Natural killer cell (primary cell): ENCODE data around the gene ELP5. TPM values are rescaled to one million over a fixed set of nuclear protein-coding genes. Genes with fewer than 3 reads are reported as not detected.

ENCODE experiments used
- ATAC-seq, 3 donors: fragments of 150-1000 bp in 2 of 3; fragments of 200-7000 bp in 1 of 3; cut with Tn5 transposase; 1 replicate in 1 of 3; 2 replicates in 2 of 3; pipeline ENCODE4 v1.10.0; 2021; ENCODE audit warnings: mild to moderate bottlenecking in 2 of 3, moderate library complexity in 2 of 3
- DNase-seq, 2 donors: peaks; one replicate each; pipeline versions ENCODE4 v3.0.0 to v3.0.0-alpha.2; 2013 to 2021; ENCODE audit warnings: mixed read lengths in 1 of 2
- H3K27ac ChIP-seq: one replicate; pipeline ENCODE4 v1.5.1; 2013; ENCODE audit warnings: mild to moderate bottlenecking, low read length
- H3K27me3 ChIP-seq: one replicate; pipeline ENCODE4 v1.6.1; 2013; ENCODE audit warnings: low read length; ENCODE audit not compliant: control insufficient read depth, insufficient read depth
- H3K36me3 ChIP-seq: one replicate; pipeline ENCODE4 v1.6.1; 2013; ENCODE audit warnings: low read length; ENCODE audit not compliant: control insufficient read depth, insufficient read depth
- H3K4me1 ChIP-seq: one replicate; pipeline ENCODE4 v1.6.1; 2013; ENCODE audit warnings: low read length; ENCODE audit not compliant: control insufficient read depth, insufficient read depth
- H3K4me3 ChIP-seq: one replicate; pipeline ENCODE4 v1.5.1; 2013; ENCODE audit warnings: low read length
- H3K9me3 ChIP-seq: one replicate; pipeline ENCODE4 v1.6.1; 2013; ENCODE audit warnings: low read length; ENCODE audit not compliant: control insufficient read depth, insufficient read depth
- H3K27ac Mint-ChIP-seq, 2 donors: one replicate each; pipeline ENCODE4 v1.8.0; 2022; ENCODE audit warnings: mild to moderate bottlenecking in 2 of 2, mixed read lengths in 2 of 2, moderate library complexity in 1 of 2
- H3K27me3 Mint-ChIP-seq, 2 donors: one replicate each; pipeline ENCODE4 v1.8.0; 2022; ENCODE audit warnings: low read depth in 2 of 2, mixed read lengths in 2 of 2
- H3K36me3 Mint-ChIP-seq: one replicate; pipeline ENCODE4 v1.8.0; 2022; ENCODE audit warnings: mixed read lengths
- H3K4me1 Mint-ChIP-seq, 2 donors: one replicate each; pipeline ENCODE4 v1.8.0; 2022; ENCODE audit warnings: mixed read lengths in 2 of 2
- H3K4me3 Mint-ChIP-seq: one replicate; pipeline ENCODE4 v1.8.0; 2022; ENCODE audit warnings: mild to moderate bottlenecking, moderate library complexity, mixed read lengths
- H3K9me3 Mint-ChIP-seq, 2 donors: one replicate each; pipeline ENCODE4 v1.8.0; 2022; ENCODE audit warnings: mixed read lengths in 2 of 2
- WGBS: methylation state at CpG from one replicate; pipeline ENCODE4 v1.1.7; 2013; ENCODE audit warnings: missing lambda C conversion rate; ENCODE audit not compliant: insufficient coverage; 5-methylcytosine and 5-hydroxymethylcytosine counted together
- intact Hi-C: fragments of 100-400 bp; cut with micrococcal nuclease; formaldehyde crosslinking; loops from one replicate; pipeline ENCODE4 v1.14.2; 2022
- total RNA-seq, 4 donors: library from RNA; stranded (reverse); fragments of 120-200 nt in 1 of 4; gene quantifications; one replicate each; pipeline versions ENCODE4 v1.2.3 to v1.2.4, GENCODE V29; 2013 to 2022
- TF ChIP-seq, protein P1 (sequence below): fragments of 200-600 bp; IDR thresholded peaks from one replicate; pipeline ENCODE4 v1.8.0; 2022; ENCODE audit warnings: antibody characterized with exemption

ELP5 gene
- total RNA-seq, 3 donors from 2014 or later (not counting 1 experiment from before 2014, with no cell fraction given), result 30.1 to 38.5 (median 30.3) TPM

DNA sequence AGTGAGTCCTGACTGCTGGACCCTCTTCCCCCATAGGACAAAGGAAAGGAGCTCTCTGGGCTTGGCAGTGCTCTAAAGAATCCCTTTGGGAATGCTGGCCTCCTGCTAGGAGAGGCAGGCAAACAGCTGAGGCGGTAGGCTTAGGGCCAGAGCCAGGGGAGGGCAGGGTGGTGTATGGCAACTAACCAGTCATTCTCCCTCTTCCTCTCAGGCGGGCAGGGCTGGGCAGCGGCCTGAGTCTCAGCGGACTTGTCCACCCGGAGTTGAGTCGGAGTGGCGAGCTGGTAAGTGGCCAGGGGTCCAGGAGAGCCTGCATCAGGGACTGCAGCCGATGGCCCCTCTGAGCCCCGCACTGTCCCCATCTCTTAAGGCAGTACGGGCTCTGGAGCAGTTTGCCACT is 27.9 kb upstream of the ELP5 start:
- Mint-ChIP-seq H3K36me3 (no peaks in the 10 kb centered on the region), H3K27me3 (no peaks in the 10 kb centered on the region), H3K9me3 (no peaks in the 10 kb centered on the region), H3K4me3 (no peak overlapping the region), H3K4me1 (peaks cover 19 to 23% of the 10 kb centered on the region in 2 donors), H3K27ac (peak overlapping the region in 1 of 2 donors; percentile 8)
- ATAC-seq (no peak), DNase-seq (no peak)
- WGBS, result 97% methylated on average over 10 of the region's 10 CpGs
- Histone ChIP-seq H3K36me3 (peaks cover 64% of the 10 kb centered on the region), H3K4me1 (peaks cover 19% of the 10 kb centered on the region), H3K9me3 (no peaks in the 10 kb centered on the region), H3K27me3 (no peaks in the 10 kb centered on the region), H3K27ac (no peak overlapping the region), H3K4me3 (no peak overlapping the region)
- intact Hi-C loops, result no loop called here
- TF ChIP-seq, protein P1, sequence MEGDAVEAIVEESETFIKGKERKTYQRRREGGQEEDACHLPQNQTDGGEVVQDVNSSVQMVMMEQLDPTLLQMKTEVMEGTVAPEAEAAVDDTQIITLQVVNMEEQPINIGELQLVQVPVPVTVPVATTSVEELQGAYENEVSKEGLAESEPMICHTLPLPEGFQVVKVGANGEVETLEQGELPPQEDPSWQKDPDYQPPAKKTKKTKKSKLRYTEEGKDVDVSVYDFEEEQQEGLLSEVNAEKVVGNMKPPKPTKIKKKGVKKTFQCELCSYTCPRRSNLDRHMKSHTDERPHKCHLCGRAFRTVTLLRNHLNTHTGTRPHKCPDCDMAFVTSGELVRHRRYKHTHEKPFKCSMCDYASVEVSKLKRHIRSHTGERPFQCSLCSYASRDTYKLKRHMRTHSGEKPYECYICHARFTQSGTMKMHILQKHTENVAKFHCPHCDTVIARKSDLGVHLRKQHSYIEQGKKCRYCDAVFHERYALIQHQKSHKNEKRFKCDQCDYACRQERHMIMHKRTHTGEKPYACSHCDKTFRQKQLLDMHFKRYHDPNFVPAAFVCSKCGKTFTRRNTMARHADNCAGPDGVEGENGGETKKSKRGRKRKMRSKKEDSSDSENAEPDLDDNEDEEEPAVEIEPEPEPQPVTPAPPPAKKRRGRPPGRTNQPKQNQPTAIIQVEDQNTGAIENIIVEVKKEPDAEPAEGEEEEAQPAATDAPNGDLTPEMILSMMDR, result no peak

GRCh38 chr17:7224661-7225111 is 27.3 kb upstream of the ELP5 start:
- DNase-seq, result no peak
- H3K27me3 ChIP-seq, result no peaks in the 10 kb centered on the region
- no peaks in the 10 kb centered on the region for H3K36me3 Mint-ChIP-seq
- H3K27ac ChIP-seq, result no peak overlapping the region
- 93% methylated on average over 15 of the region's 15 CpGs for WGBS
- intact Hi-C loops, result no loop called here
- no peaks in the 10 kb centered on the region for H3K9me3 ChIP-seq
- H3K4me1 Mint-ChIP-seq, result peaks cover 14 to 18% of the 10 kb centered on the region in 2 donors
- no peak overlapping the region for H3K4me3 ChIP-seq
- no peaks in the 10 kb centered on the region for H3K9me3 Mint-ChIP-seq
- TF ChIP-seq, protein P1, result no peak
- H3K4me3 Mint-ChIP-seq, result no peak overlapping the region
- H3K4me1 ChIP-seq, result peaks cover 13% of the 10 kb centered on the region
- peaks cover 69% of the 10 kb centered on the region for H3K36me3 ChIP-seq
- ATAC-seq, result no peak
- no peaks in the 10 kb centered on the region for H3K27me3 Mint-ChIP-seq
- no peak overlapping the region for H3K27ac Mint-ChIP-seq

DNA sequence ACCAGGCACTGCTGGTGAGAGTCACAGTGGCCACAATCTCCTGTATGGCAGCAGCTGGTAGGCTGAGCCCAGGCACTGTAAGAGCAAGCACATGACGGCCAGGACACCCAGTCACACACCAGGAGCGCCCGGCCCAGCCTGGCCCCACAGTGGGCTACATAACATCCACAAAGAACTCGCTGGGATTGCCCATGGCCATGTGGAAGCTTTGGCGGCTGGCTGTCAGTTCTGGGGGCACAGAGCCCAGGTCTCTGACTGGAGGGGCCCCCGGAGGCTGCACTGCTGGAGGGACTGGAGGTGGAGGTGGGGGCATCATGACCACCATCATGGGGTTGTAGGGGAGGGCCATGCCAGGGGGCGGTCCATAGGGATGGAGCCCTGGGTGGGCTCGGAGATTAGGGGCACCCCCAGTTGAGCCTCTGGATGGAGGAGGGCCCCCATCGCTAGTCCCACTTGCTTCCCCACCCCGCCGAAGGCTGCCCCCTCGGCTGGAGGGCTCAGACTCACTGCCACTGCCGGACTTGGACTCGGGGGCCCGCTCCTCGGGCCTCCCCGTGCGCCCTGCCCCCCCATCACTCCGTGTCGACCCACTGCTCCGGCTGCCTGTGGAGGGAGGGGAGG is 26.2 kb upstream of the ELP5 start:
- H3K27ac Mint-ChIP-seq, result no peak overlapping the region
- no peaks in the 10 kb centered on the region for H3K36me3 Mint-ChIP-seq
- ATAC-seq (no peak), DNase-seq (no peak)
- Histone ChIP-seq H3K9me3 (no peaks in the 10 kb centered on the region), H3K27me3 (no peaks in the 10 kb centered on the region), H3K27ac (no peak overlapping the region), H3K4me3 (no peak overlapping the region), H3K36me3 (peaks cover 75% of the 10 kb centered on the region), H3K4me1 (peaks cover 5% of the 10 kb centered on the region)
- no peaks in the 10 kb centered on the region for H3K9me3 Mint-ChIP-seq
- TF ChIP-seq, protein P1, result no peak
- no peak overlapping the region for H3K4me3 Mint-ChIP-seq
- H3K4me1 Mint-ChIP-seq, result peaks cover 4 to 15% of the 10 kb centered on the region in 2 donors
- intact Hi-C loops, result no loop called here
- no peaks in the 10 kb centered on the region for H3K27me3 Mint-ChIP-seq
- 97% methylated on average over 18 of the region's 21 CpGs for WGBS
